SH-SY5Y (cell line): ENCODE results near the gene DHRS3.

Source experiments
- GATA2 ChIP-seq: IDR thresholded peaks from 2 replicates; pipeline ENCODE4 v1.6.1; 2011; ENCODE audit warnings: mild to moderate bottlenecking, low read depth, low read length
- GATA3 ChIP-seq: IDR thresholded peaks from 2 replicates; pipeline ENCODE4 v1.6.1; 2011; ENCODE audit warnings: low read depth, mild to moderate bottlenecking, low read length, moderate library complexity

- TF ChIP-seq GATA2 (no peak), GATA3 (no peak)
Observed at GRCh38 chr1:12552111-12552888, 65.7 kb downstream of the DHRS3 start.
